Suppressor macrophage (primary cell): ENCODE measurements around the gene QTRT2.
A peak's percentile ranks its signal among the peaks of the same experiment; 100 is the strongest.

Experiments
- DNase-seq, 4 experiments: peaks; one replicate each; pipeline ENCODE4 v3.0.0-alpha.2; 2020 to 2022
- total RNA-seq, 17 experiments: gene quantifications; one replicate each; lab custom pipeline; 2026; ENCODE audit warnings: mixed read lengths in 6 of 17, inconsistent platforms in 3 of 17; lab: John Stamatoyannopoulos, UW

QTRT2 gene
- 20.4 to 56.1 (median 36.6) reads per million in 17 experiments for total RNA-seq

- peak; percentile 98 to 100 (median 100) for DNase-seq
These were observed at the start of gene QTRT2, which contains the start of gene CCDC191 for GRCh38 chr3:114056130-114057010. Gene QTRT2, plus strand, starts transcription at chr3:114056737. Its CDS starts 8,521 bp downstream, at chr3:114065258. Gene CCDC191, minus strand, starts transcription at chr3:114056526. Its CDS starts 60 bp downstream, at chr3:114056466.

GRCh38 chr3:114011059-114011797 is 45.3 kb upstream of the QTRT2 start:
- peak in 2 of 4 experiments; percentile 2 for DNase-seq

GRCh38 chr3:114014211-114014610 is 42.3 kb upstream of the QTRT2 start:
- DNase-seq, result no peak

DNA sequence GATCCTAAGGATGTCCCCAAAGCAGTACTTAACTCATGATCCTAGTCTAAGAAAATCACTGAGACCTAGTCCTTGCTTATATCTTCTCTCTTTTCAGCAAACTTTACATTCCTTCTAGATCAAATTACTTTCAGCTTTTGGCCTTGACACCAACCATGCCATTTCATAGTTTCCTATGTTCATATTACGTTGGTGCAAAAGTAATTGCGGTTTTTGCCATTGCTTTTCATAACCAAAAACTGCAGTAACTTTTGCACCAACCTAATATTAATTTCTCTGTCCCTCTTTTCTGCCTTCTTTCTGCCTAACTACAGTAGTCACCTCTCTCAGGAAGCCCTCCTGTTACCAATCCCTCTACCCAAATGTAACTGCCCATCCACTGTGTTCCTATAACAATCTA is 37.1 kb upstream of the QTRT2 start:
- DNase-seq, result no peak

GRCh38 chr3:114020907-114021306 is 35.6 kb upstream of the QTRT2 start:
- no peak for DNase-seq

GRCh38 chr3:114022145-114022802 is 34.3 kb upstream of the QTRT2 start:
- no peak for DNase-seq

- DNase-seq, result no peak
These were observed 31.1 kb upstream of the QTRT2 start for GRCh38 chr3:114025451-114025850.

- DNase-seq, result no peak
These were observed 30.2 kb upstream of the QTRT2 start for GRCh38 chr3:114026331-114026730.

- no peak for DNase-seq
These were observed 22.8 kb upstream of the QTRT2 start for GRCh38 chr3:114033721-114034120.

GRCh38 chr3:114034211-114034610 is 22.3 kb upstream of the QTRT2 start:
- DNase-seq, result no peak

DNA sequence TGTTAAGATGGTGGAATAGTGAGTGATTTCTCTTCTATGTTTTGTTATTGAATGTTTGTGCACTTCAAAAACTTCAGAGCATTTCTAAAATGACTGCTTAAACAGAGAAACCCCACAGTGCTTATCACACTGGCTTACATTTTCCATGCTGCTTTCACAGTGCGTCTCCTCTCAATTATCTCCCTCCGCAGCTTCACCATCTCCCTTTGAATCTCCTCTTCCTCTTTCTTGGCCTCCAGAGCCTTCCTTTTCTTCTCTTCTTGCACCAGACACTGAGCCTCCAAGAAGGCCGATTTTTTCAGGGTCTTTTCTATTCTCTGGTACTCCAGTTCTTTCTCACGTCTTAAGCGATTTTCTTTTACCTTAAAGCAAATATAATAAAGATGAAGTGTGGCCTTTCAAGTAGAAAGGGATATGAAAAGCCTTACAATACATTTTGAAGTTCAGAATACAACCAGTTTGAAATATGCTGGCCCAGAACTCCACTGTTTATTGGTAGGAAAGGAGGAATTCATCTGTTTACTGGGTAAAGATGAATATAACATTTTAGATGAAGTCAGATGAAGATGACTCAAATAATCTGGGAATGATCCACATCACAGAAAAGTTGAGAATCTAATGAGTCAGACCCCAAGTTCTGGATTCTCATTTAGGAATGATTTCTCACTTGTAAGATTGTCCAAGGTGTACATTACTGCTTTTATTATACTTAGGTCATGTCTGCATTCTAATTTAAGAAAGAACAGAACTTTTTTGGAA is 21.6 kb upstream of the QTRT2 start:
- no peak for DNase-seq

DNA sequence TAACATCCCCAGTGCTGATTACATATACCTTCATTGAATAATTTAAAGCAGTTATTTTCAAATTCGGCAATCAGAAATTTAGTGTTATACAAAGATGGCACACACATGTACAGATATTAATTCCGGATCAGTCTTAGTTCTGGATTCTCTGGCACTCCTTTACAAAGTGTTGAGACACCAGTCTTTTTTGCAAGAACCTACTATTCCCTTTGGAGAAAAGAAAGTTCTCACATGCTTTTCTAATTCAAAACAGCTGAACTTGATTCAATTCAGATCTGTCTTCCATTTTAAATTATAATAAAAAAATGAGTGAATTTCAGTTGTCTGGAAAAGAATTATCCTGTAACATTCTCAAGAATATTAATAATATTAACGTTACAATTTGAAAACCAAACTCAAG is 20.6 kb upstream of the QTRT2 start:
- no peak for DNase-seq

GRCh38 chr3:114043205-114043604 is 13.3 kb upstream of the QTRT2 start:
- no peak for DNase-seq

DNA sequence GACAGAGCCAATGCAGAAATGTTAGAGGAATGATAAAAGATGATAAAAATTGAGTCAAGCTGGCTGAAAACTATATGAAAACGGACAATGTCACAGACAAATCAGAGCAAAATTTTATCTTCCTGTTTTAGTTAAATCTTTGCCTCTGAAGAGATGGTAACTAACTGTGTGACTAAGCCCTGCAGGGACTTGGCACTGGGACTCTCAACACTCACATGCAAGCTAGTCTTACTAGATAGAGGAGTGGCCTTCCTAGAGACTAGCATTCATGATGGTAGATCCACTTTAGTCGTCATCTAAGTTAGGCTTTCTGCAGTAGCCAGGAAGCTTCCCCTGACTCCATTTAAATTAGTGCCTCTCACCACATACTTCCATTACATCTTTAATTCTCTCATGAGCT is 4.3 kb upstream of the QTRT2 start:
- no peak for DNase-seq

- no peak for DNase-seq
These were observed 442 bp downstream of the QTRT2 start for GRCh38 chr3:114057011-114057347.

GRCh38 chr3:114058646-114059045 is 2.1 kb downstream of the QTRT2 start:
- no peak for DNase-seq

GRCh38 chr3:114060906-114061655 is 4.5 kb downstream of the QTRT2 start:
- peak in 1 of 4 experiments; percentile 6 for DNase-seq

DNA sequence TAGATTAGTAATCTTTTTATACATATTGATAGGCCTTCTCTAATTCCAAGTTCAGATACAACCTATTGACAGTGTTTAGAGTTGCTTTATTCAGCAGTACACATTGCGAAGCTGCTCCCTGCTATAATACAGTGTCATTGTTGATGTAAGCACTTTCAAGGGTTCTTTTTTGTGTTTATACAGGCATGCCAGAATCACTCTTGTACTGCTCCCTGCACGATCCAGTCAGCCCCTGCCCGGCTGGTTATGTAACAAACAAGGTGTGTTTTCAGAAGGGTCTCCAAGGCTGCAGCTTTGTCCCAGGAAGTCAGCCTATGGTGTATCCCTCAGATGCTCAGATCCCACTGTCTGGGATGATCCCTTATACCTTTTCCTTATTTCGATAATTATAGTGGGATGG is 11.3 kb downstream of the QTRT2 start:
- no peak for DNase-seq

DNA sequence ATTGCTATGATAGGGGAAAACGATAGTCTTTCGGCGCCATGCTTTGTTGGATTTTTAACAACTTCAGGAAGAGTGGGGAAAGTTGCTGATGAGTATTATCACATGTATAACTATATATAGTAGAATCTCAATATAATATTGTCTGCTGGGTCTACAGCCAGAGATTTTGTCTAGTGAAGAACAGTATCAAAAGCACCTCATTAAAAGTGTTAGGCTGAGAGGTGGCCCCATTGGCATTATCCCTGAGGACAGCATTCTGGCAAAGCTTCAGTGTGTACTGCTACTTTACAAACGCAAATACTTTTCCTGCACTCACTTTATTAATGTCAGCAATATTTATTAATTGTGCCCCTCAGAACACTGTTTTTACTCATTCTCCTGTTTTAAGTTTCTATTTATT is 11.8 kb downstream of the QTRT2 start:
- no peak for DNase-seq

DNA sequence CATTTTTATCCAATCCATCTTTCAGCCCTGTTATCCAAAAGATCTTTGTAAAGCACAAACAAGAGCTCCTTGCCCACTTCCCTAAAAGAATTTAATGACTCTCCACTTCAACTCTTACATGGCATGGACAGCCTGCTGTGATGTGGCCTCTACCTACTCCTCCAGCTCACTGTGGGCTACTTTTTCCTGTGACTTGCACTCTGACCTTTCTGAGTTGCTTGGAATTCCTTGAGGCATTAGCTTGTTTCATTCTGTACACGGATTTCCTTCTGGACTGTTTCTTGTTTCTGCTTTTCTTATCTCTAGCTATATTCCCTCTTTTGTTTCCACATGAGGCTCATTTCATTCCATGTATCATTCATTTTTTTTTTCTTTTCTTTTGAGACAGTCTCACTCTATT is 15.2 kb downstream of the QTRT2 start:
- no peak for DNase-seq

- DNase-seq, result no peak
These were observed 20.2 kb downstream of the QTRT2 start for GRCh38 chr3:114076711-114077110.

DNA sequence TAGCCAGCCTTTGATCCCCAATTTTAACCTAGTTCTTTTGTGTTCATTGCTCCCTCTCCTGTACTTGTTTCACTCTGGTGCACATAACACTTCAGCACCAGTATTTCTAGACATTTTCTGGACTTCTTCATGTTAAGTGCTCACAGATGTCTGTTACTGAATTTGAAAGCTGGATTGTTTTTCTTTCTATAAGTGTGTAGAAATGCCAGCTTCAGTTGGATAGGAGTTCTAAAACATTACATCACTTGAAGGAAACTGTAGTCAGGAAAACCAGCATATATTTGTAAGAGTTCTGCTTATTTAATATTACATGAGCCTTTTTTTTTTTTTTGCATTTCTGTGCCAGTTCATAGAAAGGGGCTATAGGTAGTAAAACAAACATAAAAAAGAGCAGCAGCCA is 21.6 kb downstream of the QTRT2 start:
- DNase-seq, result no peak
